Psoas muscle (tissue), 8 donors: Measurements from ENCODE around the gene FERMT3. TPM values are rescaled to one million over a fixed set of nuclear protein-coding genes. Genes with fewer than 3 reads are reported as not detected.

Experiments
- ATAC-seq, 4 donors: fragments of 200-7000 bp; cut with Tn5 transposase; one replicate each; pipeline ENCODE4 v1.9.1; 2020; ENCODE audit warnings: moderate library complexity in 3 of 4, mild to moderate bottlenecking in 2 of 4
- DNase-seq, 2 donors: peaks; one replicate each; pipeline ENCODE4 v3.0.0-alpha.2; 2020
- H3K27ac ChIP-seq: fragments of 200-600 bp; one replicate; pipeline ENCODE4 v1.8.0; 2022
- H3K27me3 ChIP-seq, 3 donors: fragments of 200-600 bp in 1 of 3; one replicate each; pipeline versions ENCODE4 v1.6.1 to v1.8.0; 2013 to 2022; ENCODE audit warnings: low read length in 2 of 3, mild to moderate bottlenecking in 2 of 3, moderate library complexity in 1 of 3; ENCODE audit not compliant: insufficient read depth in 3 of 3
- H3K36me3 ChIP-seq, 2 donors: fragments of 200-600 bp in 1 of 2; one replicate each; pipeline versions ENCODE4 v1.6.1 to v1.8.0; 2013 to 2022; ENCODE audit warnings: low read depth in 1 of 2, mild to moderate bottlenecking in 1 of 2, moderate library complexity in 1 of 2; ENCODE audit not compliant: insufficient read depth in 1 of 2
- H3K4me1 ChIP-seq: fragments of 200-600 bp; one replicate; pipeline ENCODE4 v1.8.0; 2022
- H3K4me3 ChIP-seq: fragments of 200-600 bp; one replicate; pipeline ENCODE4 v1.8.0; 2022; ENCODE audit warnings: mild to moderate bottlenecking
- H3K9me3 ChIP-seq: fragments of 200-600 bp; one replicate; pipeline ENCODE4 v1.8.0; 2022
- CTCF ChIP-seq: fragments of 200-600 bp; IDR thresholded peaks from one replicate; pipeline ENCODE4 v1.8.0; 2022; ENCODE audit warnings: antibody characterized with exemption
- WGBS, 3 donors: extraction: QIAGEN DNeasy Blood & Tissue Kit; methylation state at CpG; one replicate each; pipeline versions ENCODE4 v1.1.6 to v1.1.7; 2013; 5-methylcytosine and 5-hydroxymethylcytosine counted together
- intact Hi-C, 2 donors: fragments of 100-400 bp; cut with DNase I; formaldehyde crosslinking; loops; one replicate each; pipeline versions ENCODE4 v1.11.0 to v1.14.2; 2022
- polyA plus RNA-seq, 3 donors: library from polyadenylated mRNA; stranded (reverse); fragments of 200-250 nt; gene quantifications; one replicate each; pipeline ENCODE4 v1.2.3, GENCODE V29; 2013
- total RNA-seq, 4 donors: library from RNA; stranded (reverse); fragmentation: NEBNext Ultra II Directional in 2 of 4; extraction: Animal tissue kit (Norgen Biotek cat#: 25700) in 2 of 4; gene quantifications; one replicate each; pipeline versions ENCODE4 v1.2.1 to v1.2.4, GENCODE V29; 2021 to 2023
- donor health status: healthy with polysubstance abuse.
- donor health status: DM: no; HTN: no; CAD: no; lungs with moderate emphysema.
- donor health status: Bipolar disorder and iron deficiency.
- donor health status: healthy.
- donor health status: DM: yes; HTN: yes; CAD: no.
- donor health status: DM: no; HTN: no; CAD: no.
- donor health status: DM: no; HTN: no; CAD: no.
- donor health status: DM: yes; HTN: yes; CAD: no.

Gene FERMT3
- total and polyA plus RNA-seq, 7 donors, result 2.5 to 11.7 (median 6.7) TPM

GRCh38 chr11:64227405-64227956, 21.0 kb downstream of the FERMT3 start:
- Histone ChIP-seq H3K4me1 (peaks cover 52% of the 10 kb centered on the region), H3K36me3 (peaks cover 0 to 15% of the 10 kb centered on the region in 2 donors), H3K9me3 (no peaks in the 10 kb centered on the region), H3K27me3 (no peaks in the 10 kb centered on the region), H3K27ac (peak overlapping the region; percentile 91), H3K4me3 (peak overlapping the region; percentile 74)
- no peak for ATAC-seq
- intact Hi-C loops, result loop anchor here in 1 of 2 donors (5.0 kb wide), 1 partner anchor 40 kb away; the partner anchor contains the start of gene STIP1
- DNase-seq, result no peak
- no peak for TF ChIP-seq CTCF
- 55 to 83% (median 72%) methylated on average over 2 to 3 of the region's 3 CpGs for WGBS, 3 donors

- ATAC-seq (no peak), DNase-seq (no peak)
- intact Hi-C loops, result loop anchor here in 1 of 2 donors (5.0 kb wide), 1 partner anchor 42 kb away; the partner anchor contains the start of gene STIP1
- no peaks in the 10 kb centered on the region for H3K27me3 ChIP-seq
- peak overlapping the region; percentile 95 for H3K27ac ChIP-seq
- peaks cover 0 to 6% of the 10 kb centered on the region in 2 donors for H3K36me3 ChIP-seq
- no peak for TF ChIP-seq CTCF
- H3K9me3 ChIP-seq, result no peaks in the 10 kb centered on the region
- H3K4me1 ChIP-seq, result peaks cover 51% of the 10 kb centered on the region
- 84 to 86% (median 84%) methylated on average over 12 of the region's 12 CpGs for WGBS, 3 donors
- H3K4me3 ChIP-seq, result peak overlapping the region; percentile 85
Measured at GRCh38 chr11:64229090-64229743, 22.7 kb downstream of the FERMT3 start.

GRCh38 chr11:64229744-64230170, 23.2 kb downstream of the FERMT3 start:
- no peaks in the 10 kb centered on the region for H3K27me3 ChIP-seq
- peak overlapping the region; percentile 95 for H3K27ac ChIP-seq
- peaks cover 0 to under 1% of the 10 kb centered on the region in 2 donors for H3K36me3 ChIP-seq
- intact Hi-C loops, result loop anchor here in 1 of 2 donors (5.0 kb wide), 1 partner anchor 42 kb away; the partner anchor contains the start of gene STIP1
- WGBS, 3 donors, result 25 to 33% (median 26%) methylated on average over 13 of the region's 13 CpGs
- no peaks in the 10 kb centered on the region for H3K9me3 ChIP-seq
- ATAC-seq (no peak), DNase-seq (no peak)
- no peak for TF ChIP-seq CTCF
- peak overlapping the region; percentile 85 for H3K4me3 ChIP-seq
- H3K4me1 ChIP-seq, result peaks cover 46% of the 10 kb centered on the region

- H3K4me3 ChIP-seq, result peak within 1 kb of the TSS; percentile 85
- intact Hi-C loops, result no loop called here
- H3K27ac ChIP-seq, result peak within 1 kb of the TSS; percentile 95
- no peak for TF ChIP-seq CTCF
- DNase-seq (peak; percentile 89 to 93), ATAC-seq (peak; percentile 50 to 71 (median 65))
- H3K9me3 ChIP-seq, result no peaks in the 10 kb centered on the region
- H3K27me3 ChIP-seq, result no peaks in the 10 kb centered on the region
- WGBS, 3 donors, result 1 to 4% (median 1%) methylated on average over 53 to 62 of the region's 62 CpGs
- no peaks in the 10 kb centered on the region for H3K36me3 ChIP-seq
- peaks cover 45% of the 10 kb centered on the region for H3K4me1 ChIP-seq
Measured at GRCh38 chr11:64230171-64230984, 23.9 kb downstream of the FERMT3 start, which contains the start of gene DNAJC4. Gene DNAJC4 (plus strand): TSS chr11:64230548. CDS start chr11:64230855, 307 bp downstream.
